DND-41 (cell line): ENCODE results near the gene GAPDH.

Experiments used
- ATAC-seq: fragments of 200-7000 bp; cut with Tn5 transposase; 3 replicates; pipeline ENCODE4 v1.9.1; 2021; ENCODE audit warnings: low read depth; ENCODE audit not compliant: insufficient read depth
- DNase-seq: peaks from one replicate; pipeline ENCODE4 v3.0.0-alpha.2; 2020
- H2AFZ ChIP-seq: 2 replicates; pipeline ENCODE4 v1.6.0; 2012; ENCODE audit warnings: low read depth, low read length
- H3K27ac ChIP-seq: 2 replicates; pipeline ENCODE4 v1.5.1; 2012; ENCODE audit warnings: low read length, inconsistent platforms
- H3K27me3 ChIP-seq: fragments of 200-600 bp; sonication (generic); 2 replicates; pipeline ENCODE4 v1.6.0; 2012; ENCODE audit warnings: low read length, mild to moderate bottlenecking, inconsistent platforms; ENCODE audit not compliant: insufficient read depth, poor library complexity
- H3K36me3 ChIP-seq: 2 replicates; pipeline ENCODE4 v1.5.1; 2012; ENCODE audit warnings: low read length, inconsistent platforms; ENCODE audit not compliant: insufficient read depth
- H3K4me1 ChIP-seq: 2 replicates; pipeline ENCODE4 v1.5.1; 2012; ENCODE audit warnings: mild to moderate bottlenecking, low read length; ENCODE audit not compliant: insufficient read depth
- H3K4me2 ChIP-seq: 2 replicates; pipeline ENCODE4 v1.6.0; 2012; ENCODE audit warnings: mild to moderate bottlenecking, moderate library complexity, low read length, inconsistent platforms; ENCODE audit not compliant: insufficient read depth
- H3K4me3 ChIP-seq, 2 experiments: fragments of 200-600 bp in 1 of 2; shearing (Covaris generic) in 1 of 2; 2 replicates each; pipeline ENCODE4 v1.5.1; 2012 to 2016; ENCODE audit warnings: inconsistent platforms in 2 of 2, low read length in 2 of 2, mild to moderate bottlenecking in 2 of 2, low read depth in 1 of 2, moderate library complexity in 1 of 2
- H3K79me2 ChIP-seq: 2 replicates; pipeline ENCODE4 v1.6.0; 2012; ENCODE audit warnings: low read length, inconsistent platforms; ENCODE audit not compliant: insufficient read depth
- H3K9ac ChIP-seq: 2 replicates; pipeline ENCODE4 v1.6.0; 2012; ENCODE audit warnings: low read depth, mild to moderate bottlenecking, inconsistent platforms, low read length, moderate library complexity
- H3K9me3 ChIP-seq: 2 replicates; pipeline ENCODE4 v1.5.1; 2012; ENCODE audit warnings: low read length, moderate library complexity, mild to moderate bottlenecking, inconsistent platforms; ENCODE audit not compliant: insufficient read depth, severe bottlenecking
- H4K20me1 ChIP-seq: 2 replicates; pipeline ENCODE4 v1.6.0; 2012; ENCODE audit warnings: low read length; ENCODE audit not compliant: insufficient read depth
- CTCF ChIP-seq: IDR thresholded peaks from 2 replicates; pipeline ENCODE4 v1.5.1; 2012; ENCODE audit warnings: borderline replicate concordance, low read length, moderate library complexity, mild to moderate bottlenecking; ENCODE audit not compliant: poor library complexity, severe bottlenecking; ENCODE audit errors: extremely low read depth
- EZH2 ChIP-seq: IDR thresholded peaks from 3 replicates; pipeline ENCODE4 v1.6.1; 2012; ENCODE audit warnings: borderline replicate concordance, low read depth, mild to moderate bottlenecking, moderate library complexity, low read length, inconsistent platforms; ENCODE audit not compliant: severe bottlenecking

GAPDH gene

GRCh38 chr12:6548966-6549683 is 14.8 kb downstream of the GAPDH start:
- TF ChIP-seq CTCF = no peak
- TF ChIP-seq EZH2 = no peak
- DNase-seq (no peak), ATAC-seq (no peak)
- Histone ChIP-seq H4K20me1 (peaks cover 48% of the 10 kb centered on the region; the same call in 1 of the 2 replicates), H3K4me2 (no peak overlapping the region), H3K4me1 (peaks cover 21% of the 10 kb centered on the region), H3K36me3 (peaks cover 84% of the 10 kb centered on the region), H2AFZ (no peak overlapping the region), H3K4me3 (no peak overlapping the region), H3K27me3 (no peaks in the 10 kb centered on the region), H3K9ac (no peak overlapping the region), H3K79me2 (peaks cover 43% of the 10 kb centered on the region), H3K9me3 (no peaks in the 10 kb centered on the region), H3K27ac (no peak overlapping the region)

GRCh38 chr12:6549684-6550151 is 15.4 kb downstream of the GAPDH start:
- Histone ChIP-seq H3K9ac (no peak overlapping the region), H3K79me2 (peaks cover 49% of the 10 kb centered on the region), H3K4me3 (no peak overlapping the region), H3K27me3 (no peaks in the 10 kb centered on the region), H4K20me1 (peaks cover 54% of the 10 kb centered on the region), H3K36me3 (peaks cover 81% of the 10 kb centered on the region), H3K9me3 (no peaks in the 10 kb centered on the region), H2AFZ (no peak overlapping the region), H3K4me1 (peaks cover 27% of the 10 kb centered on the region), H3K27ac (no peak overlapping the region), H3K4me2 (no peak overlapping the region)
- ATAC-seq (no peak), DNase-seq (no peak)
- TF ChIP-seq EZH2 (no peak), CTCF (no peak)

GRCh38 chr12:6550294-6551062 is 16.2 kb downstream of the GAPDH start:
- ATAC-seq (no peak), DNase-seq (no peak)
- H3K27ac ChIP-seq = no peak overlapping the region
- H3K4me2 ChIP-seq = no peak overlapping the region
- H3K79me2 ChIP-seq = peaks cover 57% of the 10 kb centered on the region
- H3K9ac ChIP-seq = no peak overlapping the region
- no peak for TF ChIP-seq EZH2
- TF ChIP-seq CTCF = no peak
- peaks cover 60% of the 10 kb centered on the region for H4K20me1 ChIP-seq
- no peak overlapping the region for H3K4me3 ChIP-seq
- H3K9me3 ChIP-seq = no peaks in the 10 kb centered on the region
- H3K36me3 ChIP-seq = peaks cover 84% of the 10 kb centered on the region
- no peaks in the 10 kb centered on the region for H3K27me3 ChIP-seq
- peaks cover 32% of the 10 kb centered on the region for H3K4me1 ChIP-seq
- H2AFZ ChIP-seq = no peak overlapping the region
